Measurements from ENCODE around the gene MSI2. TPM values are rescaled to one million over a fixed set of nuclear protein-coding genes. Genes with fewer than 3 reads are reported as not detected.
A peak's percentile ranks its signal among the peaks of the same experiment; 100 is the strongest.

MSI2 gene
- total and polyA plus RNA-seq, 2 donors (not counting 3 experiments of a cell fraction or from before 2014, with no cell fraction given) = 20.9 to 59.3 TPM

- H3K9me3 ChIP-seq (replicated peaks; ENCODE audit: control insufficient read depth, insufficient read depth, low read length) = no peaks in the 10 kb centered on the region
- no peaks in the 10 kb centered on the region for H4K20me1 ChIP-seq (replicated peaks; ENCODE audit: control insufficient read depth, extremely low read depth, insufficient read depth, low read length)
- BruUV-seq (replicated peaks) = no TSS peak
- dilution Hi-C loops (cut with MboI; ENCODE audit: extremely low pct_ligation_motif_present, low sequenced_read_pairs) (no loop called here), intact Hi-C loops (cut with micrococcal nuclease) (loop anchor here (2.0 kb wide), 1 partner anchor 20 kb away; no protein-coding TSS in a partner anchor)
- H3K4me1 ChIP-seq (ENCODE audit: control insufficient read depth, extremely low read depth, insufficient read depth, low read length) = peaks cover 13% of the 10 kb centered on the region
- ChIA-PET POLR2A (no interaction called here), CTCF (interaction anchor here (0.6 to 3.2 kb wide), 9 partner anchors 10 to 784 kb away, joined by 3 to 15 read pairs (median 5); no protein-coding TSS in a partner anchor)
- no peaks in the 10 kb centered on the region for H3K9me1 ChIP-seq (replicated peaks; ENCODE audit: control insufficient read depth, extremely low read depth, insufficient read depth, low read length)
- DNase-seq (ENCODE audit: low read depth, low spot score) (peak; percentile 39), FAIRE-seq (peak; percentile 78)
- H3K79me2 ChIP-seq (ENCODE audit: control insufficient read depth, insufficient read depth, low read length) = no peaks in the 10 kb centered on the region
- TF ChIP-seq, protein P1, sequence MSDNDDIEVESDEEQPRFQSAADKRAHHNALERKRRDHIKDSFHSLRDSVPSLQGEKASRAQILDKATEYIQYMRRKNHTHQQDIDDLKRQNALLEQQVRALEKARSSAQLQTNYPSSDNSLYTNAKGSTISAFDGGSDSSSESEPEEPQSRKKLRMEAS (IDR thresholded peaks at IDR 0.05; ENCODE audit: insufficient read depth, insufficient read length) = no peak
- no peak for TF ChIP-seq CTCF (IDR thresholded peaks at IDR 0.05; ENCODE audit: extremely low read depth in 1 of 2, insufficient read depth in 1 of 2, low read depth in 1 of 2, low read length in 2 of 2)
- no peak for TF ChIP-seq POLR2AphosphoS5 (IDR thresholded peaks at IDR 0.05; ENCODE audit: insufficient read depth, low read depth, low read length)
- peak; percentile 30 for TF ChIP-seq FOS (IDR thresholded peaks at IDR 0.05; ENCODE audit: borderline replicate concordance, insufficient read depth, low read length)
- peak; percentile 24 for TF ChIP-seq JUN (IDR thresholded peaks at IDR 0.05; ENCODE audit: borderline replicate concordance, insufficient read depth, insufficient read length, low read depth)
- TF ChIP-seq EZH2 (IDR thresholded peaks at IDR 0.05; ENCODE audit: borderline replicate concordance, low read depth, low read length, severe bottlenecking) = no peak
- TF ChIP-seq MYC (IDR thresholded peaks at IDR 0.05; ENCODE audit: low read depth, low read length) = no peak
- TF ChIP-seq POLR2A (IDR thresholded peaks at IDR 0.05; ENCODE audit: low read depth, low read length) = no peak
- TF ChIP-seq GATA2 (IDR thresholded peaks at IDR 0.05; ENCODE audit: insufficient read depth, insufficient read length, low read depth, low read length) = no peak
- peak overlapping the region; percentile 20 for H3K9ac ChIP-seq (replicated peaks; ENCODE audit: extremely low read depth, insufficient read depth, low read length)
- H3K4me3 ChIP-seq (replicated peaks in 1 of 3; ENCODE audit: insufficient read depth in 1 of 3, low read depth in 1 of 3, low read length in 3 of 3) = no peak overlapping the region
- peak overlapping the region; percentile 14 for H2AFZ ChIP-seq (ENCODE audit: low read depth, low read length)
- peak overlapping the region; percentile 26 for H3K27ac ChIP-seq (ENCODE audit: insufficient read depth, low read depth, low read length)
- peaks cover 0 to 3% of the 10 kb centered on the region in 2 experiments for H3K36me3 ChIP-seq (ENCODE audit: control insufficient read depth in 2 of 2, extremely low read depth in 1 of 2, insufficient read depth in 2 of 2, low read length in 2 of 2)
- H3K4me2 ChIP-seq (ENCODE audit: insufficient read depth, low read length) = peak overlapping the region; percentile 58
- H3K27me3 ChIP-seq (ENCODE audit: control insufficient read depth in 2 of 2, insufficient read depth in 2 of 2, low read length in 2 of 2) = no peaks in the 10 kb centered on the region
These were observed 366.5 kb downstream of the MSI2 start for GRCh38 chr17:57622683-57623433.

Data from endothelial cell of umbilical vein (primary cell).